Sigmoid colon (tissue), 7 donors: ENCODE measurements around the gene ZFAND3. TPM values are rescaled to one million over a fixed set of nuclear protein-coding genes. Genes with fewer than 3 reads are reported as not detected.

ENCODE experiments used
- DNase-seq: peaks from one replicate; pipeline ENCODE4 v3.0.0-alpha.2; 2019
- H3K27ac ChIP-seq, 4 donors: fragments of 200-600 bp; sonication (generic); one replicate each; pipeline ENCODE4 v1.5.1; 2016 to 2019; ENCODE audit warnings: mild to moderate bottlenecking in 1 of 4
- H3K27me3 ChIP-seq, 3 donors: fragments of 200-600 bp; sonication (generic); one replicate each; pipeline ENCODE4 v1.5.1; 2019; ENCODE audit warnings: mild to moderate bottlenecking in 1 of 3
- H3K36me3 ChIP-seq, 4 donors: fragments of 200-600 bp; sonication (generic); one replicate each; pipeline ENCODE4 v1.5.1; 2016 to 2019
- H3K4me1 ChIP-seq, 4 donors: fragments of 200-600 bp; sonication (generic); one replicate each; pipeline ENCODE4 v1.5.1; 2017 to 2019
- H3K4me3 ChIP-seq, 4 donors: fragments of 200-600 bp; sonication (generic); one replicate each; pipeline ENCODE4 v1.5.1; 2017 to 2019; ENCODE audit warnings: mild to moderate bottlenecking in 2 of 4, moderate library complexity in 1 of 4
- H3K9me3 ChIP-seq, 4 donors: fragments of 200-600 bp in 3 of 4; sonication (generic) in 3 of 4; one replicate each; pipeline versions ENCODE4 v1.5.1 to v1.6.1; 2013 to 2019
- CTCF ChIP-seq, 4 experiments: fragments of 450-650 bp in 3 of 4; fragments of 200-600 bp in 1 of 4; IDR thresholded peaks; one replicate each; pipeline ENCODE4 v1.5.1; 2016 to 2019; ENCODE audit warnings: antibody characterized with exemption in 4 of 4, mild to moderate bottlenecking in 3 of 4, moderate library complexity in 2 of 4
- EP300 ChIP-seq, 4 donors: sonication (generic); formaldehyde crosslinking; IDR thresholded peaks; one replicate each; pipeline ENCODE4 v1.6.1; 2017; ENCODE audit warnings: antibody characterized with exemption in 4 of 4
- POLR2A ChIP-seq, 2 donors: fragments of 450-650 bp; IDR thresholded peaks; one replicate each; pipeline ENCODE4 v1.6.1; 2016; ENCODE audit warnings: antibody characterized with exemption in 2 of 2, mild to moderate bottlenecking in 2 of 2, moderate library complexity in 2 of 2
- POLR2AphosphoS5 ChIP-seq, 4 donors: sonication (generic); formaldehyde crosslinking; IDR thresholded peaks; one replicate each; pipeline ENCODE4 v1.6.1; 2017; ENCODE audit warnings: antibody characterized with exemption in 4 of 4
- WGBS, 2 donors: extraction: QIAGEN DNeasy Blood & Tissue Kit; methylation state at CpG; one replicate each; pipeline ENCODE4 v1.1.7; 2013; 5-methylcytosine and 5-hydroxymethylcytosine counted together
- intact Hi-C: fragments of 100-400 bp; cut with DNase I; formaldehyde crosslinking; loops from one replicate; pipeline ENCODE4 v1.15.1; 2023
- polyA plus RNA-seq, 3 donors: library from polyadenylated mRNA; stranded (reverse); fragments of 200-250 nt; gene quantifications; one replicate each; pipeline ENCODE4 v1.2.3, GENCODE V29; 2013
- total RNA-seq, 4 donors: library from RNA; depleted of rRNA; stranded (reverse); fragments of >200 nt; gene quantifications; one replicate each; pipeline ENCODE4 v1.1.0, GENCODE V29; 2016
- donor health status: healthy with polysubstance abuse.
- donor health status: Bipolar disorder and iron deficiency.
- donor health status: healthy.

The ZFAND3 gene
- total and polyA plus RNA-seq, 7 donors: 32.4 to 54.8 (median 39.0) TPM

- TF ChIP-seq POLR2AphosphoS5 (IDR thresholded peaks at IDR 0.05) (no peak), CTCF (IDR thresholded peaks at IDR 0.05) (no peak), EP300 (IDR thresholded peaks at IDR 0.05) (no peak), POLR2A (IDR thresholded peaks at IDR 0.05) (no peak)
- Histone ChIP-seq H3K27me3 (no peaks in the 10 kb centered on the region), H3K27ac (no peak overlapping the region), H3K4me1 (no peaks in the 10 kb centered on the region), H3K36me3 (no peaks in the 10 kb centered on the region), H3K9me3 (no peaks in the 10 kb centered on the region), H3K4me3 (no peak overlapping the region)
- 93% methylated on average over 15 of the region's 15 CpGs for WGBS, 2 donors
- peak; percentile 63 for DNase-seq
- intact Hi-C loops: no loop called here
Measured at GRCh38 chr6:38161754-38162492, 342.4 kb downstream of the ZFAND3 start.

GRCh38 chr6:38162493-38163185 lies 343.1 kb downstream of the ZFAND3 start:
- H3K27me3 ChIP-seq: no peaks in the 10 kb centered on the region
- H3K27ac ChIP-seq: no peak overlapping the region
- H3K9me3 ChIP-seq: no peaks in the 10 kb centered on the region
- no peaks in the 10 kb centered on the region for H3K4me1 ChIP-seq
- no peak for DNase-seq
- no peaks in the 10 kb centered on the region for H3K36me3 ChIP-seq
- WGBS, 2 donors: 96% methylated on average over 17 of the region's 17 CpGs
- H3K4me3 ChIP-seq: no peak overlapping the region
- intact Hi-C loops: no loop called here
- TF ChIP-seq CTCF (IDR thresholded peaks at IDR 0.05) (no peak), EP300 (IDR thresholded peaks at IDR 0.05) (no peak), POLR2A (IDR thresholded peaks at IDR 0.05) (no peak), POLR2AphosphoS5 (IDR thresholded peaks at IDR 0.05) (no peak)

- H3K36me3 ChIP-seq: no peaks in the 10 kb centered on the region
- H3K27ac ChIP-seq: no peak overlapping the region
- H3K4me3 ChIP-seq: no peak overlapping the region
- H3K27me3 ChIP-seq: no peaks in the 10 kb centered on the region
- intact Hi-C loops: no loop called here
- peak; percentile 48 for DNase-seq
- no peak for TF ChIP-seq CTCF (IDR thresholded peaks at IDR 0.05)
- TF ChIP-seq EP300 (IDR thresholded peaks at IDR 0.05): no peak
- TF ChIP-seq POLR2A (IDR thresholded peaks at IDR 0.05): no peak
- no peak for TF ChIP-seq POLR2AphosphoS5 (IDR thresholded peaks at IDR 0.05)
- H3K4me1 ChIP-seq: no peaks in the 10 kb centered on the region
- 85 to 90% methylated on average over 29 of the region's 29 CpGs for WGBS, 2 donors
- H3K9me3 ChIP-seq: no peaks in the 10 kb centered on the region
Measured at GRCh38 chr6:38163186-38164130, 343.9 kb downstream of the ZFAND3 start.

- no peaks in the 10 kb centered on the region for H3K27me3 ChIP-seq
- H3K4me3 ChIP-seq: no peak overlapping the region
- H3K4me1 ChIP-seq: no peaks in the 10 kb centered on the region
- no peak overlapping the region for H3K27ac ChIP-seq
- peak; percentile 53 for DNase-seq
- TF ChIP-seq POLR2A (IDR thresholded peaks at IDR 0.05): no peak
- TF ChIP-seq EP300 (IDR thresholded peaks at IDR 0.05): no peak
- no peak for TF ChIP-seq CTCF (IDR thresholded peaks at IDR 0.05)
- TF ChIP-seq POLR2AphosphoS5 (IDR thresholded peaks at IDR 0.05): no peak
- intact Hi-C loops: no loop called here
- 65 to 85% methylated on average over 6 of the region's 6 CpGs for WGBS, 2 donors
- H3K36me3 ChIP-seq: no peaks in the 10 kb centered on the region
- no peaks in the 10 kb centered on the region for H3K9me3 ChIP-seq
Measured at GRCh38 chr6:38164131-38164481, 344.6 kb downstream of the ZFAND3 start.
